SK-N-SH (cell line): ENCODE measurements around the gene SRPRA. TPM values are rescaled to one million over a fixed set of nuclear protein-coding genes. Genes with fewer than 3 reads are reported as not detected.
A peak's percentile ranks its signal among the peaks of the same experiment; 100 is the strongest.

Source experiments
- CTCF ChIA-PET: fragments of 300-600, 350-600 bp; formaldehyde crosslinking; extraction: SDS; loops from one replicate; lab custom pipeline; 2021; lab: Yijun Ruan, JAX
- POLR2A ChIA-PET: fragments of 350-600 bp; sonication (Branson Sonifier 250); formaldehyde crosslinking; extraction: SDS; loops from one replicate; lab custom pipeline; 2020; ENCODE audit warnings: antibody characterized with exemption, inconsistent platforms; lab: Yijun Ruan, JAX
- DNase-seq: peaks from one replicate; pipeline ENCODE4 v3.0.0; 2012
- H2AFZ ChIP-seq: fragments of 200-600 bp; sonication (generic); 2 replicates; pipeline ENCODE4 v1.8.1; 2016; ENCODE audit warnings: antibody characterized with exemption, mild to moderate bottlenecking, low read depth
- H3F3A ChIP-seq: fragments of 200-600 bp; sonication (generic); replicated peaks from 2 replicates; pipeline ENCODE3; 2016; ENCODE audit warnings: antibody characterized with exemption, mild to moderate bottlenecking; ENCODE audit not compliant: insufficient read depth
- H3K27ac ChIP-seq, 2 experiments: fragments of 200-500 bp in 1 of 2; fragments of 200-600 bp in 1 of 2; sonication (Bioruptor generic) in 1 of 2; sonication (generic), shearing (Covaris generic) in 1 of 2; 2 replicates each; pipeline versions ENCODE4 v1.5.1 to v1.6.1; 2014 to 2016; ENCODE audit warnings: low read depth in 2 of 2, inconsistent platforms in 1 of 2, low read length in 1 of 2, mild to moderate bottlenecking in 1 of 2, mixed read lengths in 1 of 2
- H3K27me3 ChIP-seq: fragments of 200-600 bp; sonication (generic), shearing (Covaris generic); 2 replicates; pipeline ENCODE4 v1.6.1; 2016; ENCODE audit warnings: mixed run types; ENCODE audit not compliant: insufficient read depth
- H3K36me3 ChIP-seq, 2 experiments: fragments of 200-500 bp in 1 of 2; fragments of 200-600 bp in 1 of 2; sonication (Bioruptor generic) in 1 of 2; sonication (generic) in 1 of 2; replicated peaks in 1 of 2; 2 replicates each; pipeline versions ENCODE3 to v1.5.1; 2014 to 2016; ENCODE audit warnings: low read length in 1 of 2, mild to moderate bottlenecking in 1 of 2; ENCODE audit not compliant: insufficient read depth in 2 of 2, control insufficient read depth in 1 of 2
- H3K4me1 ChIP-seq, 2 experiments: fragments of 200-500 bp in 1 of 2; fragments of 200-600 bp in 1 of 2; sonication (Bioruptor generic) in 1 of 2; sonication (generic), shearing (Covaris generic) in 1 of 2; 2 replicates each; pipeline versions ENCODE4 v1.5.1 to v1.6.1; 2014 to 2016; ENCODE audit warnings: low read depth in 1 of 2, low read length in 1 of 2, mixed run types in 1 of 2; ENCODE audit not compliant: insufficient read depth in 2 of 2, control insufficient read depth in 1 of 2
- H3K4me2 ChIP-seq: fragments of 200-600 bp; sonication (generic), shearing (Covaris generic); 2 replicates; pipeline ENCODE4 v1.6.1; 2017; ENCODE audit warnings: mixed run types
- H3K4me3 ChIP-seq, 2 experiments: fragments of 200-500 bp in 1 of 2; fragments of 200-600 bp in 1 of 2; sonication (Bioruptor generic) in 1 of 2; sonication (generic), shearing (Covaris generic) in 1 of 2; 2 replicates each; pipeline versions ENCODE4 v1.5.1 to v1.8.1; 2014 to 2016; ENCODE audit warnings: low read depth in 2 of 2, inconsistent platforms in 1 of 2, low read length in 1 of 2, mild to moderate bottlenecking in 1 of 2, mixed read lengths in 1 of 2, moderate library complexity in 1 of 2
- H3K79me2 ChIP-seq: fragments of 200-600 bp; sonication (generic); 2 replicates; pipeline ENCODE4 v1.8.1; 2017; ENCODE audit warnings: mild to moderate bottlenecking; ENCODE audit not compliant: insufficient read depth
- H3K9ac ChIP-seq: fragments of 200-600 bp; sonication (generic); 2 replicates; pipeline ENCODE4 v1.6.1; 2017; ENCODE audit warnings: mixed run types
- H3K9me2 ChIP-seq: fragments of 200-600 bp; sonication (generic); 2 replicates; pipeline ENCODE4 v1.6.1; 2017; ENCODE audit warnings: mixed run types
- H3K9me3 ChIP-seq: fragments of 200-600 bp; sonication (generic); 2 replicates; pipeline ENCODE4 v1.6.1; 2017; ENCODE audit warnings: mixed run types, mild to moderate bottlenecking, moderate library complexity
- H4K20me1 ChIP-seq: fragments of 200-600 bp; sonication (generic); 2 replicates; pipeline ENCODE4 v1.6.1; 2017; ENCODE audit warnings: mild to moderate bottlenecking, mixed run types; ENCODE audit not compliant: insufficient read depth
- CHD2 ChIP-seq: fragments of 150-350 bp; IDR thresholded peaks from 2 replicates; pipeline ENCODE4 v1.6.1; 2018; ENCODE audit warnings: low read length; ENCODE audit not compliant: partially characterized antibody
- CTCF ChIP-seq: fragments of 200-600 bp; sonication (generic); IDR thresholded peaks from 2 replicates; pipeline ENCODE4 v1.6.1; 2017; ENCODE audit warnings: antibody characterized with exemption, mild to moderate bottlenecking, moderate library complexity
- FOXJ3 ChIP-seq: sonication (generic); formaldehyde crosslinking; IDR thresholded peaks from 2 replicates; pipeline ENCODE4 v1.5.1; 2020; ENCODE audit warnings: mild to moderate bottlenecking, missing genetic modification reagents
- MEF2A ChIP-seq: IDR thresholded peaks from 2 replicates; pipeline ENCODE4 v1.4.0; 2012; ENCODE audit warnings: low read depth, borderline replicate concordance
- NRF1 ChIP-seq: IDR thresholded peaks from 2 replicates; pipeline ENCODE4 v1.6.1; 2012; ENCODE audit warnings: low read depth, mild to moderate bottlenecking, low read length
- PBX3 ChIP-seq: IDR thresholded peaks from 2 replicates; pipeline ENCODE4; 2012
- POLR2AphosphoS5 ChIP-seq: IDR thresholded peaks from 2 replicates; pipeline ENCODE4 v1.6.1; 2012; ENCODE audit warnings: low read depth, low read length
- RAD21 ChIP-seq: IDR thresholded peaks from 2 replicates; pipeline ENCODE4 v1.6.1; 2012; ENCODE audit warnings: mild to moderate bottlenecking, low read length
- RCOR1 ChIP-seq: fragments of 150-350 bp; IDR thresholded peaks from 2 replicates; pipeline ENCODE4 v1.6.1; 2017; ENCODE audit warnings: antibody characterized with exemption, low read length
- SMC3 ChIP-seq: IDR thresholded peaks from 2 replicates; pipeline ENCODE4 v1.6.1; 2012; ENCODE audit warnings: low read depth, low read length, improper control_type of control experiment
- WGBS: methylation state at CpG from one replicate; pipeline ENCODE4 v1.1.6; 2017; ENCODE audit warnings: low lambda C conversion rate; 5-methylcytosine and 5-hydroxymethylcytosine counted together
- polyA plus RNA-seq, 3 experiments: library from polyadenylated mRNA; depleted of rRNA; stranded (reverse); fragments of >200 nt; gene quantifications; 2 replicates each; pipeline ENCODE4 v1.2.3, GENCODE V29; 2012

SRPRA gene
- polyA plus RNA-seq, 1 of the 3 experiments (the other 2 are of a cell fraction), result 129 TPM

DNA sequence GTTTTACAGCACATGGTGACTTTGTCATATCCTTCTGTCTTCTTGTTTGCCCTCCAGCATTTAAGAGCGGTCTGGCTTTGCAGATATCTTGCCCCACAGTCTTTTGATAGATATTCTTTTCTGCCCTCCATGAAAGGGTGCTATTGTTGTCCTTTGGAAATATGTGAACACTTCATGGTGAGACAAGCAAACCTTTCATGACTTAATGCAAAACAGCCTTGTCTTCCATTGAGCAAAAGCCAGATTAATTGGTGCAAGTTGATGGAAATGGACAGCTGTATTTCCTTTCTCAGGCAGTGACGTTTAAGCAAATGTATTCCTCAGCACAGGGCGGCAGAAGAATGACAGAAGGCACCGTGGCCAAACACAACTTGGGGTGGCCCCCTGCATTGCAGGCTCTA lies 39.6 kb upstream of the SRPRA start:
- no peak overlapping the region for H3K9ac ChIP-seq
- POLR2A ChIA-PET, result no interaction called here

GRCh38 chr11:126307706-126308105 lies 39.0 kb upstream of the SRPRA start:
- CTCF ChIA-PET, result interaction anchor here (0.6 to 10.0 kb wide), 7 partner anchors 33 to 268 kb away, joined by 3 to 172 read pairs (median 4); no protein-coding TSS in a partner anchor
- Histone ChIP-seq H3K36me3 (peaks cover 3 to 5% of the 10 kb centered on the region in 2 experiments), H3K4me2 (no peak overlapping the region), H3K4me1 (peaks cover 4 to 13% of the 10 kb centered on the region in 2 experiments; a peak in 3 of 4 replicates), H3K4me3 (no peak overlapping the region), H3K27me3 (no peaks in the 10 kb centered on the region), H3K9me3 (no peaks in the 10 kb centered on the region)
- POLR2A ChIA-PET, result no interaction called here
- no peak for TF ChIP-seq POLR2AphosphoS5
- no peak for TF ChIP-seq FOXJ3 (CRISPR knock-in tag)
- TF ChIP-seq NRF1, result no peak
- TF ChIP-seq RCOR1, result no peak
- no peak for TF ChIP-seq PBX3
- peak; percentile 67 for TF ChIP-seq CTCF
- TF ChIP-seq CHD2, result no peak
- TF ChIP-seq RAD21, result peak; percentile 66
- no peak for TF ChIP-seq MEF2A
- 0 out of 2 replicates have a peak, but pooled peaks have one; percentile 22 for TF ChIP-seq SMC3
- TF ChIP-seq, all 33 proteins: peak for 3
- Histone ChIP-seq H3K9ac (no peak overlapping the region), H3K27ac (peak overlapping the region; percentile 12 to 26; a peak in 2 of 4 replicates), H4K20me1 (no peaks in the 10 kb centered on the region), H3K9me2 (no peaks in the 10 kb centered on the region), H2AFZ (no peak overlapping the region), H3F3A (peaks cover 26% of the 10 kb centered on the region), H3K79me2 (peaks cover 26% of the 10 kb centered on the region)
- 51% methylated on average over 5 of the region's 5 CpGs for WGBS
- peak; percentile 33 for DNase-seq

More for the DNA sequence above, 39.6 kb upstream of the SRPRA start:
- Histone ChIP-seq H3K9me2 (no peaks in the 10 kb centered on the region), H3K9me3 (no peaks in the 10 kb centered on the region), H3K27ac (peak overlapping the region in 1 of 2 experiments; percentile 26; a peak in 1 of 4 replicates), H3K4me3 (no peak overlapping the region), H3K36me3 (peaks cover 5% of the 10 kb centered on the region in 2 experiments), H3F3A (peaks cover 26% of the 10 kb centered on the region), H3K4me1 (peaks cover 4 to 9% of the 10 kb centered on the region in 2 experiments; a peak in 3 of 4 replicates), H3K4me2 (no peak overlapping the region), H2AFZ (no peak overlapping the region), H4K20me1 (no peaks in the 10 kb centered on the region), H3K27me3 (no peaks in the 10 kb centered on the region), H3K79me2 (peaks cover 20% of the 10 kb centered on the region)
- CTCF ChIA-PET, result interaction anchor here (0.6 to 10.0 kb wide), 6 partner anchors 86 to 268 kb away, joined by 3 to 172 read pairs (median 4); no protein-coding TSS in a partner anchor
- no peak for DNase-seq
- TF ChIP-seq RCOR1 (no peak), PBX3 (peak; percentile 19; the same call in 1 of the 2 replicates)
- 69% methylated on average over 4 of the region's 4 CpGs for WGBS
